Occipital lobe (tissue), 2 donors: Measurements from ENCODE around the gene SVOP. TPM values are rescaled to one million over a fixed set of nuclear protein-coding genes. Genes with fewer than 3 reads are reported as not detected.
"Not testable (repeated sequence)": the region's sequence is repeated elsewhere in the genome, so short reads cannot be mapped to it uniquely, and the experiment has no call there.

Experiments
- DNase-seq: peaks from one replicate; lab custom pipeline; 2025; lab: John Stamatoyannopoulos, UW
- total RNA-seq: library from RNA; depleted of rRNA; stranded (reverse); fragments of >200 nt; gene quantifications from one replicate; pipeline ENCODE4 v1.2.3, GENCODE V29; 2014

The SVOP gene
- total RNA-seq: 30.9 TPM

DNA sequence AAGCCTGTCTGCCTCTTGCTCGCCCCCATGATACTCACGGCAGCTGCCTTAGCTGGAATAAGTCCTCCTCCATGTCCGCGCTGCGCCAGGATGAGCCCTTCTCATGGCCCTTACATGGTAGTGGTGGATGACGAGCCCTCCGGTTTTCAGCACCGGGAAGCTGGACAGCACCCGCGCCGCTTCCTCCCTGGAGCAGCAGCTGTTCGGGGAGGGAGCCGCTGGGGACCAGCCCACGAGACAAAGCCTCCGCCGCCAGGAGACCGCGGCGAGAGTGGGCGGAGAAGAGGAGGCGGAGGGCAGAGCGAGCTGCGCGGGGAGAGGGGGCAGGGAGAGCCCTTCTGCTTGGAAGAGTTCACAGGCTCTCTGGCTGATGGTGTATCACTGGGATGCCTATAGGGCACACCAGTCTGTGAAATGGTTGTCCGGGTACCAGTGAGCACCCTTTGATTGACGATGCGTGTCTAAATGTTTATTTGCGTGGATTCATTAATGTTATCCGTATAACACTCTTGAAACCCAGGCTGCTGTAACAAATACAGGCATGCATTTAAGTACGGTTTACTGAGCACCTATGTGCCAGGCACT lies at the start of gene SVOP:
SVOP (minus strand) TSS at position 273 of the 585 bp plus-strand sequence; CDS start at position 73, 200 bp downstream.
- DNase-seq: peak; percentile 86

GRCh38 chr12:109069307-109070271 lies 48.7 kb upstream of the SVOP start:
- DNase-seq: no peak

- DNase-seq: no peak
These were observed 45.0 kb upstream of the SVOP start for GRCh38 chr12:109065853-109066193.

- DNase-seq: no peak
These were observed 44.4 kb upstream of the SVOP start for GRCh38 chr12:109065154-109065852.

GRCh38 chr12:109064143-109064542 lies 43.3 kb upstream of the SVOP start:
- no peak for DNase-seq

GRCh38 chr12:109058773-109059172 lies 37.9 kb upstream of the SVOP start:
- no peak for DNase-seq

DNA sequence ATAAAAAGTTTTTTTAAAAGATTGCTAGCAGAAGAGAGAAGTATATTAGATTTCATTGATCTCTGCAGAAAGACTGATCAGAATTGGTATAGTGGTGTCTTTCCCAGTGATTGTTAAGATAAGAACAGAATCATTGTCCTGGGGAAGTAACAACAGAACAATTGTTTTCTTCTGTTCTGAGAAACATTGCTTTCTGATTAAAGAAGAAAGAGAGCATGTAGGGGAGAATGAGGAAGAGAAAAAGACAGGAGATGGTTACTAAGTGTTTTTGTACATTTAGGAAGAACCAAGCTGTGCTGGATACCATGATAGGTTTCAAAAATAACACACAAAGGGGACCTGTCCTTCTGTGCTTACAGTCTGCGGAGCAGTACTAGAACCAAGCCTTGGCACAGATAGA lies 36.5 kb upstream of the SVOP start:
- DNase-seq: no peak

DNA sequence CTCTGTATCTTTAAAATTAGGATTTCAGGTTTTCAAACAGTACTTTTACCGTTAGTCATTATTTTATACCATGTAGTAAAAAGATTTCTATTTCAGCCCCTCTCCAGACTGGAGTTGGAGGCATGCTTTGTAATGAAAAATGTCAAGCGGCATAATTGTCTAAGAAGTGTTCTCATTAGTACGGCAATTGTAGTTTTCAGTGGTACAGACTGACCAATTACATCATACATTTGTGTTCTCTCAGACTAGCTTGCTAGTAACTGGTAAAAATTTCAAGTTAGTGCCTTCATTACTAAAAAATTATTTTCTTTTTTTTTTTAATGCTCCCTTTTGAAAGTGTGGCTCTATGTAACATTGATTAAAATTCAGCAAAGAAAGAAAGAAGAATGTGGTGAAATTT lies 36.0 kb upstream of the SVOP start:
- DNase-seq: no peak

DNA sequence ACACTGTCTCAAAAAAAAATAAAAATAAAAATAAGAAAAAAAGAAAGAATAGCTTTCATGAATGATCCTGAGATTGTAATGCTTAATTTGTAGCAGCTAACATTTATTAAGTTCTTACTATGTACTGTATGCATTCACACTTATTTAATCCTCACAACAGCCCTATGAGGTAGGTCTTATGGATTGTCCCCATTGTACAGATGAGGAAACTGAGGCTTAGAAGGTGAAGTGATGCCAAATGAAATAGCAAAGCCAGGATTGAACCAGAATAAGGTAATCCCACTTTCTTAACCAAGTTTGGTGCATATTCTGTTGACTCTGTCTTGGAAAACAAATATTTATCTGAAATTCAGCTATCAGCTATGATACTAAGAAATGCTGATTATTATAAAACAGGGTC lies 33.7 kb upstream of the SVOP start:
- DNase-seq: no peak

DNA sequence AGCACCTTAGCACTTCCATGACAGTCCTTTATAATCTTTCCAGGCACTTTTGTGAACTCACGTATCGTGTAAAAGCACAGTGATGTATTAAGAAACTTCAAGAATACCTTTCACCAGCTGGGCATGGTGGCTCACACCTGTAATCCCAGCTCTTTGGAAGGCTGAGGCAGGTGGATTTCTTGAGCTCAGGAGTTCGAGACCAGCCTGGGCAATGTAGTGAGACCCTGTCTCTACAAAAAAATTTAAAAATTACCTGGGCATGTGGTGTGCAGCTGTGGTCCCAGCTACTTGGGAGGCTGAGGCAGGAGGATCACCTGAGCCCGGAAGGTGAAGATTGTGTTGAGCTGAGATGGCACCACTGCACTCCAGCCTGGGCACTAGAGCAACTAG lies 33.3 kb upstream of the SVOP start:
- not testable (repeated sequence) for DNase-seq

DNA sequence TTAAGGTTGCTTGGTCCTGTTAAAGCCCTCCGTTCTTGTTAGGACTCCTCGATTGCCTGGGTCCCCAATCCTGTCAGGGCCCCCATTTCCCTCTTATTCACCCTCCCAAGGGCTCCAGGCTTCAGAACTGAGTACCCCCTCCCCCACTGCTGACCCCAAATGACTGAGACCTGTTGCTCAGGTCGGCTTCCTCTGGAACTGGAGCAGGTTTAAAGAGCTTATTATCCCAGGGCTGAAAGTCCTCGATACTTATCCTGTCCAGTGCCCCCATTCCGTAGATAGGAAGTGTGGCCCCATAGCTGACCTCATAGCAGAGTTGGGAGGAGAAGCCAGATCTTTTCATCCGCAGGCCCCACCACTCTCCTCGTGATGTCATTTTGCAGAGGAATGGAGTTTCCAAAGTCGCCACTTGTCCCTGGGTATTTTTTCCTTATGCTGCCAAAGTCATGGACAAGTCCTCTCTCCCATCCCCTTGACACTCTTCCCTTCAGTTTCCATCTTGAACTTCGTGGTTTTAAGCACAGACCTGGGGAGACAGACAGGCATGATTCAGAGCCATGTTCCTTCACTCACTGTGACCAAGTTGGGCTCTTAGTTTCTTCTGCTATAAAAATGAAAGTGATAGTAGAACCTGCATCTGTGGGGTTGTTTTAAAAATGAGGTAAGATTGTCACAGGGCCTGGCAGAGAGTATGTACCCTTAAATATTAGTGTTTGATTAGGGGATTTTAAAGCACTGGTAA lies 32.7 kb upstream of the SVOP start:
- DNase-seq: no peak

GRCh38 chr12:109052414-109053323 lies 31.8 kb upstream of the SVOP start, which contains the start of gene USP30:
USP30 (plus strand) TSS chr12:109052576; CDS start chr12:109052679, 103 bp downstream.
- DNase-seq: peak; percentile 81

DNA sequence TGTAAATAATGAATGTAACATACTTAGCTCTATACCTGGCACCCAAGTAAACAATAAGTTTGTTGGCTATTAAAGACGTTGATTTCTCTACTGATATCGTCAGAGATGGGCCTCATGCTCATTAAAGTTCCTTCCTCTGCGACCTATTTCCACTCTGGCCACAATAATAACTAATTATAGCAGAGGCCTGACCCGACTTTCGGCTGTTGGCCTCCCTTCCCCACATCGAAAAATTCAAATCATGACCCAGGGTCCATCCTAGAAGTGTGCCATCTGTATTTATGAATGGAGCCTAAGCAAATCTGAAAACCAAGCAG lies 31.2 kb upstream of the SVOP start:
- no peak for DNase-seq

- DNase-seq: not testable (repeated sequence)
These were observed 28.9 kb upstream of the SVOP start for GRCh38 chr12:109049794-109050193.

- not testable (repeated sequence) for DNase-seq
These were observed 27.8 kb upstream of the SVOP start for GRCh38 chr12:109048706-109049105.

DNA sequence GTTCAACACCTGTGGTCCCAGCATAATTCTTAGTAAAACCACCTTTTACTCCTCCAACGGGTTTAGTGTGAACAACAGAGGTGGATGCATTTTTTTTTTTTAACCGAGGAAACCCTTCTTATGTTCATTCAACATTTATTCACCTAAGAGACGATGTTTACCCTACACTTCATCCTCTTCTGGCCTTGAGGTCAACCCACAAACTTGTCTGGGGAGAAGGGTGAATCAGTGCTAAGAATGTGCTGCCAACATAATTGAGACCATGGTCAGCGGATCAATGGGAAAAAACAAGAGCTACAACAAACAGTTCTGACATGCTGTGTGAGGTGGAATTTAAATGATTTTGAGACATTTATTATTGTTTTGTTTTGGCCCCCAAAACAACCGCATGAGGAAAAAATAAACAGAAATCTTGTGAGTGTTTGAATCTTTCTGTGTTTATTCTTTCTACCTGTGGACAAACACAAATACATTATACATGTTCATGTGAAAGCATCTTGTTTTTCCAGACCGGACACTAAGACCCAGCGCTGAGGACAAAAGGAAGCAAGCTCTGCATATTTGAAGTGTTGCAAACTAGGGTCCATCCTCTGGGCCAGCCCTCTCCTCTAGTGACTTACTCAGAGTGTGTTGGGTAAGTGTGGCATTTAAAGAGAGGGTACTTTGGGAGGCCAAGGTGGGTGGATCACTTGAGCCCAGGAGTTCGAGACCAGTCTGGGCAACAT lies 26.4 kb upstream of the SVOP start:
- DNase-seq: no peak

DNA sequence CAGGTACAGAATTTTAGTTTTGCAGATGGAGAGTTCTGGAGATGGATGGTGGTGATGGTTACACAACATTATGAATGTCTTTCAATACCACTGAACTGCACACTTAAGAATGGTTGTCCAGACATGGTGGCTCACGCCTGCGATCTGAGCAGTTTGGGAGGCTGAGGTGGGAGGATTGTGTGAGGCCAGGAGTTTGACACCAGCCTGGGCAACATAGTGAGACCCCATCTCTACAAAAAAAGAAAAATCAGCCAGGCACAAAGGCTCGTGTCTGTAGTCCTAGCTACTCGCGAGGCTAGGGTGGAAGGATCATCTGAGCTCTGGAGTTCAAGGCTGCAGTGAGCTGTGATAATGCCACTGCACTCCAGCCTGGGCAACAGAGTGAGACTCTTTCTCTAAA lies 23.4 kb upstream of the SVOP start:
- DNase-seq: no peak

- DNase-seq: no peak
These were observed 16.1 kb upstream of the SVOP start for GRCh38 chr12:109036975-109037374.

- DNase-seq: no peak
These were observed 12.7 kb upstream of the SVOP start for GRCh38 chr12:109033239-109034196.
